SK-N-MC (cell line): ENCODE measurements around the gene PABPN1L.
"Not testable (repeated sequence)": the region's sequence is repeated elsewhere in the genome, so short reads cannot be mapped to it uniquely, and the experiment has no call there.

ENCODE experiments used
- DNase-seq: peaks from one replicate; pipeline ENCODE4 v3.0.0-alpha.2; 2011; ENCODE audit warnings: low read depth, low spot score
- H3K27ac ChIP-seq: fragments of 200-600 bp; sonication (generic); 2 replicates; pipeline ENCODE4 v1.5.1; 2016; ENCODE audit warnings: mixed run types
- H3K36me3 ChIP-seq: fragments of 200-600 bp; sonication (generic); 2 replicates; pipeline ENCODE4 v1.6.1; 2017; ENCODE audit warnings: antibody characterized with exemption, low read length, mixed read lengths; ENCODE audit not compliant: insufficient read depth
- H3K4me3 ChIP-seq: fragments of 200-600 bp; sonication (generic); 2 replicates; pipeline ENCODE4 v1.5.1; 2016
- H3K9ac ChIP-seq: fragments of 200-600 bp; sonication (generic); 2 replicates; pipeline ENCODE4 v1.8.0; 2017; ENCODE audit warnings: mixed run types, mixed read lengths; ENCODE audit not compliant: insufficient read length
- H3K9me3 ChIP-seq: fragments of 200-600 bp; sonication (generic); 2 replicates; pipeline ENCODE4 v1.6.1; 2017; ENCODE audit warnings: low read depth, mild to moderate bottlenecking, antibody characterized with exemption, low read length, moderate library complexity, mixed read lengths
- EZH2 ChIP-seq: fragments of 200-600 bp; sonication (generic); IDR thresholded peaks from one replicate; pipeline ENCODE4 v1.6.1; 2017; ENCODE audit warnings: antibody characterized with exemption
- FOXP2 ChIP-seq: optimal IDR thresholded peaks from 2 replicates; pipeline ENCODE3; 2011; ENCODE audit warnings: mild to moderate bottlenecking, moderate library complexity; ENCODE audit not compliant: insufficient read depth; ENCODE audit errors: extremely low read length, control extremely low read depth
- POLR2AphosphoS5 ChIP-seq: IDR thresholded peaks from 2 replicates; pipeline ENCODE4 v1.6.1; 2012; ENCODE audit warnings: mild to moderate bottlenecking, low read depth, low read length, borderline replicate concordance

PABPN1L gene

GRCh38 chr16:88895335-88895734, 28.9 kb upstream of the PABPN1L start:
- H3K36me3 ChIP-seq, result no peaks in the 10 kb centered on the region
- no peak overlapping the region for H3K9ac ChIP-seq
- no peaks in the 10 kb centered on the region for H3K9me3 ChIP-seq
- no peak for DNase-seq
- no peak for TF ChIP-seq FOXP2
- TF ChIP-seq POLR2AphosphoS5, result no peak
- TF ChIP-seq EZH2, result no peak
- no peak overlapping the region for H3K27ac ChIP-seq
- H3K4me3 ChIP-seq, result no peak overlapping the region

DNA sequence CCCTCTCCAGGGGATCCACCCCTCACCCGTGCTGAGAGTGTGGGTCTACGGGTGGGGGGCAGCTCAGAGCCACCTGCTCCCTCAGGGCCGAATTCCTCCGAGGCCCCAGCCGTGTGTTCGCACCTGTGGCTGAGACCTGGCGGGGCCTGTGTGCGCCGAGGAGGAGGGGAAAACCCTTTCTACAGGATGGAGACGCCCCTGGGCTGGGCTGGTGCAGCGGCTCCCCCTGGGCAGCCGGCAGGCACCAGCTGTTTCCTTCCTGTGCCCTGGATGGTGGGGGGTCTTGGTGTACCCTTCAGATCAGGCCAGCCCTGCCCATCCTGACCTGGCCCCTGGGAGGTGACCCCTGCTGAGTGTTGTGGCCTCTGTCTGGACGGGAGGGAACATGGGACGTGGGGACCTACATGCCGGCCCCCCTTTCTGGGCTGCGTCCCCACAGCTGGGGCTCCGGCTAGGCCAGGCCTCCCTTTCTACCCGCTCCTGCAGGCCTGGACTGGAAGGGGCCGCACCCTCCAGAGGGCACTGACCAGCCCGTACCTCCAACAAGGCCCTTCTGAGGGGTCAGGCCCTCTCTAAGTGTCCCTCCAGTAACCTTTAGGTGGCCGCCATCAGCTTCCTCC, 28.3 kb upstream of the PABPN1L start:
- no peaks in the 10 kb centered on the region for H3K36me3 ChIP-seq
- H3K27ac ChIP-seq, result no peak overlapping the region
- TF ChIP-seq EZH2 (no peak), POLR2AphosphoS5 (no peak), FOXP2 (no peak)

GRCh38 chr16:88894266-88894665, 27.8 kb upstream of the PABPN1L start:
- H3K36me3 ChIP-seq, DNase-seq, H3K9ac ChIP-seq, H3K27ac ChIP-seq, H3K4me3 ChIP-seq, H3K9me3 ChIP-seq: not testable (repeated sequence)

More for the DNA sequence above, 28.3 kb upstream of the PABPN1L start:
- Histone ChIP-seq H3K4me3 (no peak overlapping the region), H3K9me3 (no peaks in the 10 kb centered on the region), H3K9ac (no peak overlapping the region)
- no peak for DNase-seq

GRCh38 chr16:88893127-88893968, 26.9 kb upstream of the PABPN1L start:
- Histone ChIP-seq H3K9ac (no peak overlapping the region), H3K27ac (no peak overlapping the region)
- no peak for TF ChIP-seq FOXP2
- no peak for TF ChIP-seq POLR2AphosphoS5

DNA sequence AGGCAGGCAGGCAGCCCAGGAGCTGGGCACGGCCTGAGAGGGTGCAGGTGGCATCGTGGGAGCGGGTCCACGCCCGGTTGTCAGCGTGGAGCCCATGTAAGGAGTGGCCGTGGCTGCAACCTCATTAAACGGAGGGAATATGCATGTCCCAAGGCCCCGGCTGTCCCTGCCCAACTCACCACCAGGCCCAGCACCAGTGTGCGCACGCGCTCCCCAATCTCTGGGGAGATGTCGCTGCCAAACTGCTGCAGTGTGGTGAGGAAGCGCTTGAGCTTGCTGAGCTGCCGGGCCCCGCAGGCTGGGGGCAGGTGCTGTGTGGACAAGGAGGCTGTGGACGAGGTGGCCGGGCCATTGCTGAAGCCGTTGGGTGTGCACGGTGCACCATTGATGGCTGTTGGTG, 25.6 kb upstream of the PABPN1L start:
- no peak overlapping the region for H3K4me3 ChIP-seq
- no peak for TF ChIP-seq EZH2
- no peak for TF ChIP-seq POLR2AphosphoS5
- no peak for TF ChIP-seq FOXP2
- no peak overlapping the region for H3K27ac ChIP-seq

More at GRCh38 chr16:88893127-88893968, 26.9 kb upstream of the PABPN1L start:
- DNase-seq, result no peak
- Histone ChIP-seq H3K4me3 (no peak overlapping the region), H3K36me3 (no peaks in the 10 kb centered on the region), H3K9me3 (no peaks in the 10 kb centered on the region)

GRCh38 chr16:88891083-88891482, 24.6 kb upstream of the PABPN1L start:
- Histone ChIP-seq H3K36me3 (no peaks in the 10 kb centered on the region), H3K27ac (no peak overlapping the region), H3K9me3 (no peaks in the 10 kb centered on the region), H3K4me3 (no peak overlapping the region), H3K9ac (no peak overlapping the region)
- no peak for DNase-seq
- TF ChIP-seq FOXP2 (no peak), EZH2 (no peak), POLR2AphosphoS5 (no peak)

More for the DNA sequence above, 25.6 kb upstream of the PABPN1L start:
- H3K9ac ChIP-seq, result no peak overlapping the region
- H3K9me3 ChIP-seq, result no peaks in the 10 kb centered on the region
- DNase-seq, result no peak
- H3K36me3 ChIP-seq, result no peaks in the 10 kb centered on the region

GRCh38 chr16:88889702-88890352, 23.4 kb upstream of the PABPN1L start:
- H3K9ac ChIP-seq, H3K4me3 ChIP-seq, H3K27ac ChIP-seq, H3K36me3 ChIP-seq, DNase-seq, H3K9me3 ChIP-seq: not testable (repeated sequence)

GRCh38 chr16:88888461-88889387, 22.3 kb upstream of the PABPN1L start:
- Histone ChIP-seq H3K4me3 (no peak overlapping the region), H3K27ac (no peak overlapping the region), H3K36me3 (no peaks in the 10 kb centered on the region), H3K9me3 (no peaks in the 10 kb centered on the region), H3K9ac (no peak overlapping the region)
- TF ChIP-seq EZH2 (no peak), FOXP2 (no peak), POLR2AphosphoS5 (no peak)
- no peak for DNase-seq
